ENCODE measurements around the gene PCDH9.

PCDH9 gene

GRCh38 chr13:66965181-66965580 is 265.0 kb downstream of the PCDH9 start:
- DNase-seq: no peak

- no peak for DNase-seq
Measured at GRCh38 chr13:66962953-66963352, 267.2 kb downstream of the PCDH9 start.

- no peak for DNase-seq
Measured at GRCh38 chr13:66958611-66959010, 271.5 kb downstream of the PCDH9 start.

DNA sequence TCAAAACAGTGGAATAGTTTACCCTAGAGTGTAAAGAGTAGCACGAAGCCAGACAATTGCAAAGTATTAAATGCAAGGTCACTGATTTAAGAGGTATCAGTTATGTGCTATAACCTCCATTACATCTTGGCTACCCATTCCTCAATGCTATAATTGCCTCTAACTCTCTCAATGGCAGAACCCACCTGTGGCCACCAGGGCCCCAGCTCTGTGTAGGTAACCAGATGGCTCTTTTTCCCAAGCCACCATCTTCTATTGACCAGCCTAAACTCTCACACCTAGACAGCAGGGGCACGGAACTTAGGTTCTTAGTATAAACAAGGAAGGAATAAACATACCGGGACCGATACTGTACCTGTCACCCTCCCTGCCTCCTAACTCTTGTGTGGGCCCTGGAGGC is 277.6 kb downstream of the PCDH9 start:
- no peak for DNase-seq

- no peak for DNase-seq
Measured at GRCh38 chr13:66951426-66951825, 278.7 kb downstream of the PCDH9 start.

DNA sequence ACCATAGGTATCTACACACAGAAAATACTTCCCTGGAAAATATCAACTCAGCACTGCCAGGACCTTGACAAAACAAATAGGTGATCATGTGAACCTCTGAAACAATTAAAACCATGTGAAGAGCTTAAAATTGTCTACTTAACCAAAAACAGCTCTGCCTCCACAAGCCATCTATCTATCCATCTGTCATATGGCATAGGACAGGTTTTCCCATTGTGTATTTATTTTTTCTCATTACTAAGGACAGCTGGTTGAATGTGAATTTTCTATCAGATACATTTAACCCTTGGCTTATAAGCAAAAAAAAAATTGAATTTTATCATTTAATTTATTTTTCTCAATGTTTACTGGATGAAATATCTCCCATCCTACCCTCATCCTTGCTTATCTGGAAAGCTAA is 279.5 kb downstream of the PCDH9 start:
- DNase-seq: no peak

- no peak for DNase-seq
Measured at GRCh38 chr13:66948910-66949309, 281.2 kb downstream of the PCDH9 start.

DNA sequence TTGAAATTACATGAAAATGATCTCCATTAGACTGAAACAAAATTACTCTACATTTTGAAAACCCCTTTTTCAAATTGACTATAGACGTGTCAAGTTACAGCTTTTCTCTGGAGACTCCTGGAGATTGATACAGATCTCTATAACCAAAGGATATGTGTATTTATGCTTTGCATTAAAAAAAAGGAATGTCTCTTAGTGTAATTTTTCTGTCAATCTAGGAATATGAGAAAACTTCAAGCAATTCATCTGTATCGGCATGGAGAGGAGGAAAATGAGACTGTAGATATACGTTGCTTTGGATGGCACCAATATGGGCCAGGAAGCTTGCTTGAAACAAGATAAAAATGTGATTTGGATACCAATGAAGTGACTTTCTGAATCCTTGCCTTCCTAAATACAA is 286.6 kb downstream of the PCDH9 start:
- DNase-seq: no peak

GRCh38 chr13:66940113-66940512 is 290.0 kb downstream of the PCDH9 start:
- peak; percentile 74 for DNase-seq

DNA sequence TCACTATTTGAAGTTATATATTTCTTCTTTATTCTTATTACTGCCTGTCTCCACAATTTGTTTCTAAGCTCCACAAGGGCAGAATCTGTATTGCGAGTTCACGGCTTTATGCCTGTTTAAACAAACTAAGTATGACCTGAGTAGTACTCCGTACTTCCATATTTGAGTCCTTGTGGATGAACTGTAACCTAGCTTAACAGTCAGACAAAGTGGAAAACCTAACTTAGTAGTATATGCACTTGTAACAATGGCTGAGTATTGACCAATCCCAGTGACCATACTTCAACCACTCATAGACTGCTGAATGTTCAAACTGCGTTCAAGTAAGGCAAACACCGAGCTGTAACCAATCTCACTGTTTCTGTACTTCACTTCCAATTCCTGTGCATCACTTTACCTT is 292.7 kb downstream of the PCDH9 start:
- DNase-seq: no peak

DNA sequence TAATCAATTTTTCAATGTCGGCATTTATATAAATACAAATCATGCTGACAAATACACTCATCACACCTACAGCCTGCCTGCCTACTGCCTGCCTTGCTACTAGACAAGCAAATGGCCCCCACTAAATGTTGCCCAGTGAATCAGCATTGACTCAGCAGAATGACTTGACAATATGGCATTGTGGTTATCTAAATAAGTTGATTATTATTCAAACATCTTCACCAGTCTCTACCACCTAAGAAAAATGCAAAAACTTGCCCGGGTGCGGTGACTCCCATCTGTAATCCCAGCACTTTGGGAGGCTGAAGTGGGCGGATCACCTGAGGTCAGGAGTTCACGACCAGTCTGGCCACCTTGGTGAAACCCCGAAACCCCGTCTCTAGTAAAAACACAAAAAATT is 296.1 kb downstream of the PCDH9 start:
- DNase-seq: peak; percentile 90

DNA sequence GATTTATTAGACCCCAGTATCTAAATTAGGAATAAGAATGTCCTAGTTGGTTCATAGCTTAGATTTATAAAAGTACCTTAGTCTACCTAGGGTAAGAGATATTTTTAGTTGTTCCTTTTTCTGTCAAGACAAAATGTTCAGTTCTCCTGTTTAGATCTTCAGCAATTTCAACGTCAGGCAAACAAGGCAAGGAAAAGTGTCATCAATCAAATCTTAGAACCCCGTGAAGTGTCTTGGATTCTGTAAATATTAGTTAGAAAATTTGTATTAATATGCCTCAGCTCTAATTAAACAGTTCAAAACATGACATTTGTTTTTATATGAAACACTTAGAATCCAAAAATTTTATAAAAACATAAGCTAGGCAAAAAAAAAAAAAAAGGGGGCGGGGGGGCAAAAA is 296.6 kb downstream of the PCDH9 start:
- no peak for DNase-seq

- DNase-seq: no peak
Measured at GRCh38 chr13:66927562-66927961, 302.6 kb downstream of the PCDH9 start.

GRCh38 chr13:66926851-66927524 is 303.1 kb downstream of the PCDH9 start:
- DNase-seq: no peak

- no peak for DNase-seq
Measured at GRCh38 chr13:66926200-66926850, 303.8 kb downstream of the PCDH9 start.

- no peak for DNase-seq
Measured at GRCh38 chr13:66922444-66922843, 307.7 kb downstream of the PCDH9 start.

GRCh38 chr13:66921437-66921836 is 308.7 kb downstream of the PCDH9 start:
- DNase-seq: no peak

GRCh38 chr13:66915596-66916185 is 314.4 kb downstream of the PCDH9 start:
- DNase-seq: peak; percentile 37

- no peak for DNase-seq
Measured at GRCh38 chr13:66914155-66914554, 316.0 kb downstream of the PCDH9 start.

GRCh38 chr13:66911411-66911939 is 318.7 kb downstream of the PCDH9 start:
- no peak for DNase-seq

DNA sequence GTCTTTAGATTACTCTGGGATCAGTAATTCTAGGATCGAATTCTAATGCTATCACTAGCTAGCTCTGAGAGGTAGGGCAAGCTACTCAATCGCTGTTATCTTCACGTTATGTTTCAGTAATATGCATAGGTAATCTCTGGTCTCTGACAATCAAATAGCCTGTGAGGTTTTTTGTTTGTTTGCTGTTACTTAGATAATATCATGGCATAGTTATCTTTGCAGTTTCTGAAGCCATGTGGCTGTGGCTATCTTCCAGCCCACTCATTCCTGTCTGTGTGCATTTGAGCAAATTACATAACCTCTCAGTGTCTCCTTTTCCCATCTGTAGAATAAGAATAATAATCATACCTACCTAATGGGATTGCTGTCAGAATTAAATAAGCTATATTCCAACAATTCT is 330.2 kb downstream of the PCDH9 start:
- DNase-seq: no peak

DNA sequence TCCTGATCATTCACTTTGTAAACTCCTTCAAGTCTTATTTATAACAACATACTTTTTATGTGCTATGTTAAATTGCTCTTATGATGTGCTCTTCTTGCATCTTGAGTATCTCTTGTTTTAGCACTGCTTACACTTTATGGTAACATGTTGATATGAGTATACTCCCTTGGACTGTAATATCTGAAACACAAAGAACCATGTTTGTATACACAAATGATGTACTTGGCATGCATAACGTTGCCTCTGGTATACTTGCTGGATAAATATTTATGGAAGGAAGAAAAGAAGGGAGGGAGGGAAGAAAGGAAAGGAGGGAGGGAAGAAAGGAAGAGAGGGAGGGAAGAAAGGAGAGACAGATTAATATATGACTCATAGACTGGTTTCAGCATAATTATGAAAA is 333.2 kb downstream of the PCDH9 start:
- DNase-seq: no peak

- no peak for DNase-seq
Measured at GRCh38 chr13:66895780-66896179, 334.4 kb downstream of the PCDH9 start.

DNA sequence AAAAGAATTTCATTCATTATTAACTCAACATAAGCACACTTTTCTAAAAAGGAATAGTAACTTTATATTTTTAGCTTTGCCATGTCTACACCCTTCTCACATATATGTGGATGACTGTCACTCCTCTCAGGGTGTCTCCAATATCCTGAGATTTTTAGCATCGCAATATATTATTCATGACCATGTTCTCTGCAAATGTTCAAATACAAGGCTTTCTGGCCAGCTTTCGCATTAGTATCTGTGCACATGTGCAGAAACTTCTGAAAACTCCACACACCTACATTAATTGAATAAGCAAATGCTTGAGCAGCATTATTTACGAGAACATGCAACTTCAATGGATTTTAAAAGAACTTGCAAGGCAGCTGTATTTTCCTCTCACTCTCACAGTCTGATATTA is 334.8 kb downstream of the PCDH9 start:
- no peak for DNase-seq
